ENCODE measurements around the gene HASPIN. TPM values are rescaled to one million over a fixed set of nuclear protein-coding genes. Genes with fewer than 3 reads are reported as not detected.

Gene HASPIN
- total and polyA plus RNA-seq, 2 of the 8 experiments (the other 6 are each of a cell fraction or from before 2014, with no cell fraction given), result 7.8 to 29.5 TPM

DNA sequence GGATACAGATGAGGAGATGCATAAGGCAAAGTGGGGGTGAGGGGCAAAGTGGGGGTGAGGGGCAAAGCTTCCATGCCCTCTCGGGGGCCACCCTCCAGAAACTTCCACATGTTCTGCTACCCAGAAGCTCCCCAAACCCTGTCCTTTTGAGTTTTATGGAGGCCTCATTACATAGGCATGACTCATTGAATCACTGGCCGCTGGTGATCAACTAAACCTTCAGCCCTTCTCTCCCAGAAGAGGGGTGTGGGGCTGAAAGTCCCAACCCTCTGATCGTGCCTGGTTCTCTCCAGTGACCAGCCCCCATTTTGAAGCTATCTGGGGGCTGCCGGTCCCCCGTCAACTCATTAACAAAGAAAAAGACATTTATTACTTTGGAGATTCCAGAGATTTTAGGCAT is 49.8 kb downstream of the HASPIN start:
- CTCF ChIA-PET (ENCODE audit: partially characterized antibody), result interaction anchor here (0.6 to 11.5 kb wide), 3 partner anchors 9 to 36 kb away, joined by 3 to 132 read pairs (median 8); no protein-coding TSS in a partner anchor
- 96% methylated on average over 5 of the region's 5 CpGs; no CpG with 5 or more reads in 1 of the 2 experiments for WGBS, 2 experiments (ENCODE audit: extremely low coverage in 1 of 2, insufficient coverage in 1 of 2, insufficient read length in 1 of 2, insufficient replicate concordance in 2 of 2, low coverage in 1 of 2, low lambda C conversion rate in 2 of 2, missing lambda C conversion rate in 1 of 2)
- no peak overlapping the region for H2AFZ ChIP-seq (ENCODE audit: low read length)
- H2BK20ac ChIP-seq (ENCODE audit: low read length), result no peak overlapping the region
- no peak overlapping the region for H3K18ac ChIP-seq (ENCODE audit: extremely low read depth, low read length)
- no peak for DNase-seq (ENCODE audit: low read depth in 1 of 2, low spot score in 2 of 2)
- peaks cover 0 to 14% (median 2%) of the 10 kb centered on the region in 4 experiments; a peak in 2 of 7 replicates for H3K4me1 ChIP-seq (replicated peaks in 1 of 4; ENCODE audit: control insufficient read depth in 3 of 4, insufficient read depth in 4 of 4, low read length in 3 of 4)
- no peak overlapping the region for H2BK12ac ChIP-seq (ENCODE audit: low read depth, low read length)
- H4K20me1 ChIP-seq (replicated peaks in 1 of 2; ENCODE audit: control insufficient read depth in 1 of 2, insufficient read depth in 2 of 2, low read length in 2 of 2), result no peaks in the 10 kb centered on the region
- H3K23me2 ChIP-seq (ENCODE audit: low read depth, low read length), result no peaks in the 10 kb centered on the region
- no peak overlapping the region for H3K14ac ChIP-seq (ENCODE audit: insufficient read length)
- no peak overlapping the region for H2BK120ac ChIP-seq (replicated peaks; ENCODE audit: low read depth, low read length)
- POLR2A ChIA-PET (ENCODE audit: partially characterized antibody), result interaction anchor here (1.3 kb wide), 1 partner anchor 35 kb away, joined by 4 read pairs; no protein-coding TSS in a partner anchor
- H3K36me3 ChIP-seq (ENCODE audit: control insufficient read depth in 2 of 4, insufficient read depth in 4 of 4, low read length in 3 of 4), result no peaks in the 10 kb centered on the region
- H4K91ac ChIP-seq (replicated peaks; ENCODE audit: insufficient read length, low read length), result no peak overlapping the region
- H3K9me3 ChIP-seq (ENCODE audit: insufficient read depth in 2 of 2, low read depth in 1 of 2, low read length in 1 of 2), result no peaks in the 10 kb centered on the region
- H3K4me3 ChIP-seq (ENCODE audit: extremely low read depth in 1 of 4, insufficient read depth in 2 of 4, low read depth in 3 of 4, low read length in 4 of 4), result no peak overlapping the region
- no peaks in the 10 kb centered on the region for H3K27me3 ChIP-seq (replicated peaks in 1 of 4; ENCODE audit: control insufficient read depth in 3 of 4, extremely low read depth in 1 of 4, insufficient read depth in 3 of 4, low read length in 3 of 4)
- H3K23ac ChIP-seq (ENCODE audit: insufficient read length), result no peak overlapping the region
- H4K5ac ChIP-seq (ENCODE audit: insufficient read length, low read depth, low read length), result no peak overlapping the region
- no peak overlapping the region for H3K27ac ChIP-seq (ENCODE audit: low read depth, low read length)
- no peaks in the 10 kb centered on the region for H3K79me2 ChIP-seq (ENCODE audit: control insufficient read depth in 1 of 2, insufficient read depth in 2 of 2, low read length in 2 of 2)
- H2BK5ac ChIP-seq (ENCODE audit: low read depth, low read length), result no peak overlapping the region
- no peak overlapping the region for H3K4me2 ChIP-seq (ENCODE audit: insufficient read depth in 1 of 2, low read depth in 2 of 2, low read length in 2 of 2)
- no peak overlapping the region for H3K56ac ChIP-seq (replicated peaks; ENCODE audit: insufficient read length, low read depth, low read length)
- no peak overlapping the region for H4K8ac ChIP-seq (ENCODE audit: extremely low read depth, insufficient read depth, low read length)
- H3K4ac ChIP-seq (replicated peaks; ENCODE audit: insufficient read length, low read depth, low read length), result no peak overlapping the region
- H2BK15ac ChIP-seq (ENCODE audit: low read length), result no peak overlapping the region
- no peak for FAIRE-seq
- H2AK5ac ChIP-seq (ENCODE audit: low read depth, low read length), result no peak overlapping the region
- H3K9ac ChIP-seq (replicated peaks in 1 of 4; ENCODE audit: extremely low read depth in 1 of 4, low read depth in 3 of 4, low read length in 3 of 4), result no peak overlapping the region
- no peaks in the 10 kb centered on the region for H3K79me1 ChIP-seq (ENCODE audit: low read depth, low read length)
- TF ChIP-seq HDAC6 (IDR thresholded peaks at IDR 0.05; ENCODE audit: low read depth, low read length) (no peak), POLR2A (IDR thresholded peaks at IDR 0.05; ENCODE audit: control extremely low read depth in 1 of 2, low read depth in 2 of 2, low read length in 2 of 2) (no peak), RNF2 (IDR thresholded peaks at IDR 0.05; ENCODE audit: borderline replicate concordance, low read depth, low read length, missing control alignments, poor library complexity, severe bottlenecking) (no peak), SUZ12 (IDR thresholded peaks at IDR 0.05; ENCODE audit: low read length) (no peak), TCF12 (IDR thresholded peaks at IDR 0.05; ENCODE audit: low read depth, low read length) (no peak), POLR2AphosphoS5 (IDR thresholded peaks at IDR 0.05; ENCODE audit: low read depth, low read length) (no peak), KDM4A (IDR thresholded peaks at IDR 0.05; ENCODE audit: low read depth, low read length, severe bottlenecking) (no peak), CBX5 (IDR thresholded peaks at IDR 0.05; ENCODE audit: low read depth, low read length) (no peak)
- TF ChIP-seq, protein P1, sequence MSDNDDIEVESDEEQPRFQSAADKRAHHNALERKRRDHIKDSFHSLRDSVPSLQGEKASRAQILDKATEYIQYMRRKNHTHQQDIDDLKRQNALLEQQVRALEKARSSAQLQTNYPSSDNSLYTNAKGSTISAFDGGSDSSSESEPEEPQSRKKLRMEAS (IDR thresholded peaks at IDR 0.05), result no peak

All from H1 (cell line).